ENCODE results near the gene SGCA.

- TF ChIP-seq CTCF (optimal IDR thresholded peaks at IDR 0.05 in 1 of 3, IDR thresholded peaks at IDR 0.05 in 1 of 3, conservative IDR thresholded peaks at IDR 0.05 in 1 of 3; ENCODE audit: extremely low read depth in 1 of 3, insufficient read depth in 2 of 3, low read length in 3 of 3), result peak; percentile 51 to 81 (median 77)
- TF ChIP-seq EZH2 (IDR thresholded peaks at IDR 0.05; ENCODE audit: low read length), result peak; percentile 47
Measured at GRCh38 chr17:50117202-50118051, 48.4 kb upstream of the SGCA start.

Data from keratinocyte (primary cell).